Measurements from ENCODE around the gene CCDC92B. TPM values are rescaled to one million over a fixed set of nuclear protein-coding genes. Genes with fewer than 3 reads are reported as not detected.

Gene CCDC92B
- total RNA-seq, 1 donor = not detected

DNA sequence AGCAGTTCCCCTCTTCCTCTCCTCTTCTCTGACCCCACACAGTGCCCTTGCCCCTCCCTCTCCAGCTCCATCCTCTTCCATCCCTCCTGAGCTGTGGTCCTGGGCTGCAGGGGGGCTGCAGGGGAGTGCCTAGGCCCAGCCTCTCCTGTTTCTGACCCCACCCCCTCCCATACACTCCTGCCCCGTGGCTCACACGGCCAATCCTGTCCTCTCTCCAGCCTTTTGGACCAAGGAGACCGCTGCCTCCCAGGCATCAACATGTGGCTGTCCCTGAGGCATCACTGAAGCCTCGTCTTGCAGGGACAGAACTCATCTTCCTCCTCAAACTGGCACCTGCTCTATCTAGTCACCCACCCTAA, 44.6 kb downstream of the CCDC92B start:
- TF ChIP-seq, protein P1, sequence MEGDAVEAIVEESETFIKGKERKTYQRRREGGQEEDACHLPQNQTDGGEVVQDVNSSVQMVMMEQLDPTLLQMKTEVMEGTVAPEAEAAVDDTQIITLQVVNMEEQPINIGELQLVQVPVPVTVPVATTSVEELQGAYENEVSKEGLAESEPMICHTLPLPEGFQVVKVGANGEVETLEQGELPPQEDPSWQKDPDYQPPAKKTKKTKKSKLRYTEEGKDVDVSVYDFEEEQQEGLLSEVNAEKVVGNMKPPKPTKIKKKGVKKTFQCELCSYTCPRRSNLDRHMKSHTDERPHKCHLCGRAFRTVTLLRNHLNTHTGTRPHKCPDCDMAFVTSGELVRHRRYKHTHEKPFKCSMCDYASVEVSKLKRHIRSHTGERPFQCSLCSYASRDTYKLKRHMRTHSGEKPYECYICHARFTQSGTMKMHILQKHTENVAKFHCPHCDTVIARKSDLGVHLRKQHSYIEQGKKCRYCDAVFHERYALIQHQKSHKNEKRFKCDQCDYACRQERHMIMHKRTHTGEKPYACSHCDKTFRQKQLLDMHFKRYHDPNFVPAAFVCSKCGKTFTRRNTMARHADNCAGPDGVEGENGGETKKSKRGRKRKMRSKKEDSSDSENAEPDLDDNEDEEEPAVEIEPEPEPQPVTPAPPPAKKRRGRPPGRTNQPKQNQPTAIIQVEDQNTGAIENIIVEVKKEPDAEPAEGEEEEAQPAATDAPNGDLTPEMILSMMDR (IDR thresholded peaks at IDR 0.05; ENCODE audit: insufficient read depth, low read length) = no peak
- H3K4me3 ChIP-seq (ENCODE audit: low read depth, low read length) = no peak overlapping the region
- no peak for DNase-seq (ENCODE audit: low read depth)

DNA sequence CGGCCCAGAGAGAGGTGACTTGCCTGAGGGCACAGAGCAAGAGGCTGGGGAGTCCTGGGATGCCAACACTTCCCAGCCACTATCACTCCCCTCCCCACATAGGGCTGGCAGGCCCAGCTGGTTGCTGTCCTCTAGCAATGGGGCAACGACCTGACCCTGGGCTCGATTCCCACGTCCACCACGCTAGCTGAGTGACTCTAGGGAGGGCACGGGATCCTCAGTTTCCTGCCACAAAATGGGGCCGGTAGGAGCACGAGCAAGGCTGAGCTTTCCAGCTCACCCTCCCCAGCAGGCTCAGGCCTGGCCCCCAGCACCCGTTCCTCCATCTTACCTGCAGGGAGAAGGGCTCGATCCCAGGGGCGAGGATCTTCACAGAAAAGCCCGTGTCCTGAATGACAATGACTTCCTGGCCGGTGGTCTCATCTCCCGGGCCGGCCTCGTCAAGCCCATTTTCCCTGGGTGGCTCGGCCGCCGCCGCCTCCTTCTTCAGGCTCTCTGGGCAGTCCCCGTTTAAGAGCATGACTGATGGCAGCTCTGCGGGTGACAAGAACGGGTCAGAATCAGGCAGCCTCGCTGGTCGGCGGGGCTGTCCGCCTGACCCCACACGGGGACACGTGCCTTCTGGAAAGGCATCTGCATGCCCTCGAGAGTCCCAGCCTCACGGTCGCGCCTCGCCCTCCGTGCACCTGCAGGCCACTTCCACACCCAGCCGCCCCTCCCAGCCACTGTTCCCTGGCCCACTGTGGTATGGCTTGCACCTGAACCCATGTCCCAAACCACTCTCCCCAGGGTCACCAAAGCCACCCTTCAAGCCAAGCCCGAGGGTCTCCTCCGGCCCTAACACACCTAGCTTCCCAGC, 45.2 kb downstream of the CCDC92B start:
- TF ChIP-seq, protein P1 (IDR thresholded peaks at IDR 0.05; ENCODE audit: insufficient read depth, low read length) = no peak
- H3K4me3 ChIP-seq (ENCODE audit: low read depth, low read length) = no peak overlapping the region
- DNase-seq (ENCODE audit: low read depth) = no peak

DNA sequence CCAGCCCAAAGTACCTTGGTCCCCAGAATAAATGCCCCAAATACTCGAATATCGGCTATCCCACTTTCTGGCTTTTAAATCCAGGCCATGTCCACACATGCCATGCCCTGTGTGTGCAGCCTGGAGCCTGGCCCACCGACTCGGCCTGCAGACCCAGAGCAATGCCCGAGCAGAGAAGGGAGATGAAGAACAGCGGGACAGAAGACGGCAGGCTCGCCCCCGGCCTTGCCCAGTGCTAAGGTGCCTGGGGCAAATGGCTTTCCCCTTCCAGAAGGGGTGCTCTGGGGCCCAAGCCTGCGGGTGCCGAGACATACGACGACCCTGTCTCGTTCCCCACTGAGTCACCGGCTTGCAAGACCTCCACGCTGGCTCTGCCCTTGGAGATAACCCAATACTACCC, 45.8 kb downstream of the CCDC92B start:
- no peak for DNase-seq (ENCODE audit: low read depth)
- TF ChIP-seq, protein P1 (IDR thresholded peaks at IDR 0.05; ENCODE audit: insufficient read depth, low read length) = no peak
- H3K4me3 ChIP-seq (ENCODE audit: low read depth, low read length) = no peak overlapping the region

DNA sequence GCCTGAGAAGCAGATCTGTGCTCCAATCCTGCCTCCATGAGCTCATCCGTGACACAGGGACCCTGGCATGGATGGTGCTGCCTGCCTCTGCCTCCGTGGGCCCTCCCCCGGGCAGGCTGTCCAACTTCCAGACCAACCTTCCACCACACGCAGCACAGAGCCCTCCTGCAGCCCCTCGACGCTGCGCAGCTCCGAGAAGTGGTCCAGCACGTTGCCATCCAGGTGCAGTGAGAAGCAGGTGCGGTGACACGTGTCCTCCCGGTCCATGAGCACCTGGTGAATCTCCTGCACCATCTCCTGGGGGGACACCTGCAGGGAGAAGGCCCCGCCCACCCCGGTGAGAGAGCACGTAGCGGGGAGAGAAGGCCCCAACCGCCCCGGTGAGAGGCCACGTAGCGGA, 46.3 kb downstream of the CCDC92B start:
- H3K4me3 ChIP-seq (ENCODE audit: low read depth, low read length) = no peak overlapping the region
- TF ChIP-seq, protein P1 (IDR thresholded peaks at IDR 0.05; ENCODE audit: insufficient read depth, low read length) = no peak
- no peak for DNase-seq (ENCODE audit: low read depth)

DNA sequence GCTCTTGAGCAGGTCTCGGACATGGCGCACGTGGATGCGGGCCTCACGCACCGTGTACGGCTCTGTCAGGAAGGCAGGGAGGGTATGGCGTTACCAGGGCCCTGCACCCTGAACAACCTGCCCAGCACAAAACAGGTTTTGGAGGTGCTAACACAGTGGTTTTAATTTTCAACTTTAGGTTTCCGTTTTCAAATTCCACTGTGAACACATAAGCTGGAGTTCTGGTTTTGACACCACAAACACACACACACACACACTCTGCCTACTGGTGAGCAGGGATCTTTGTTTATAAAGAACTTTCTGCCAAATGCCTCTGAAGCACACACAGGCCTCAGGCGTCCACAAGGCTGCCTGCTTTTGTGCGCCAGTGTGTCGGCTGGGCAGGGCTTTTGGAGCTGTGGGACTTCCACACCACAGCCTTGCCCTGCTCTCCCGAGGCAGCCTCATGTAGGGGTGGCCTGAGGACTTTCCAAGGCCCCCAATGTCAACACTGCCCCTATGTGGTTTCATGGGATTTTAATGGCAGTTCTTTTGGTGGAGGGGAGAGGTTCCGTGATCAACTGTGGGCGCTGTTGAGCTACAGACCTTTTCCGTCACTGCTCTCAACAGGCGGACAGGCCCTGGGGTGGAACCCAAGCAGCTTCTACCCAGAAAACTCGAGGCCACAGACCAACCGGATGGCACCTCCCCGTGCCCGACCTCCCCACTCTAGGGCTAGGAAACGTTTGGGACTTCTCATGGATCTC, 47.3 kb downstream of the CCDC92B start:
- no peak overlapping the region for H3K4me3 ChIP-seq (ENCODE audit: low read depth, low read length)
- TF ChIP-seq, protein P1 (IDR thresholded peaks at IDR 0.05; ENCODE audit: insufficient read depth, low read length) = no peak
- no peak for DNase-seq (ENCODE audit: low read depth)

DNA sequence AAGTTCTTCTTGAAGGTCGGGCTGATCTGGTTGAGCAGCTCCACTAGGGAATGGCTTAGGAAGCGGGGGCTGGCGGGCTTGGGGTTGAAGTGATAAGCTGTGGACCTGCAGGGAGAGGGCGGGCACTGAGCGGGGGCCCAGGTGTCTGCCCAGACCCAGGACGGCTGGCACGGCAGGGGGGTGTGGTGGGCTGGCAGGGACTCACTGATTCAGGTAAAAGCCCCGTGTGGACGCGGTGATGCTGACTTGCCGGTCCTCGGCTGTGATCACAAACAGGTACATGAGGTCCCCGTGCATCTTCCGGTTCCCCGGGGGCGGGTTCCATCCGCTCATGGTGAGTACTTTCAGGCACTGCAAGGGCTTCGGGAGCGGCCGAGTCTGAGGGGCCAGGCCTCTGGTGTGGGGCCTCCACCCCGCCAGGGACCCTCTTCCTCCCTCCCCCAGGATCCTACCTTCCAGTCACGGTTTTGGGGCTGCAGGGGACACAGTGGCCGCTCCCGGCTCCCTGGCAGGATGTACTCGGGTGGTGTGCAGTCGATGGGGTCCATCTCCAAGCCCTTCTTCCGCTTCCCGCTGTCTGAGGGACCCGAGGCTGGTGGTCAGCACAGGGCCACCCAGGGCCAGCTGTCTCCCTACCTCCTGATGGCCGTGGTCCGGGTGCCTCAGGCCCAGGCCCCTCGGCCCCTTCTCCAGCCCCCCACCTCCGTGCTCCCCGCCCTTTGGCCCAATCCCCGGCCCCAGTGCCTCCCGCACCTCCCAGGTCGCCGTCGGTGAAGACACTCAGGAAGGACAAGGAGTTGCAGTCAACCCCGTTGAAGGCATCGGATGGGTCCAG, 48.1 kb downstream of the CCDC92B start:
- no peak overlapping the region for H3K4me3 ChIP-seq (ENCODE audit: low read depth, low read length)
- TF ChIP-seq, protein P1 (IDR thresholded peaks at IDR 0.05; ENCODE audit: insufficient read depth, low read length) = no peak
- no peak for DNase-seq (ENCODE audit: low read depth)
